Non-pigmented ciliary epithelial cell (primary cell): ENCODE data around the gene RCL1.
"Not testable (repeated sequence)": the region's sequence is repeated elsewhere in the genome, so short reads cannot be mapped to it uniquely, and the experiment has no call there.

Experiments
- DNase-seq: peaks from one replicate; pipeline ENCODE4 v3.0.0-alpha.2; 2010; ENCODE audit warnings: low read depth

Gene RCL1

GRCh38 chr9:4792572-4793458, at the start of gene RCL1:
RCL1 (plus strand) TSS chr9:4792944; CDS start chr9:4793092, 148 bp downstream.
- peak; percentile 69 for DNase-seq

- no peak for DNase-seq
Measured at GRCh38 chr9:4743131-4743875, 49.4 kb upstream of the RCL1 start.

- no peak for DNase-seq
Measured at GRCh38 chr9:4746278-4747030, 46.3 kb upstream of the RCL1 start.

GRCh38 chr9:4748612-4749011, 44.1 kb upstream of the RCL1 start:
- no peak for DNase-seq

GRCh38 chr9:4750023-4750673, 42.6 kb upstream of the RCL1 start:
- DNase-seq, result no peak

- DNase-seq, result not testable (repeated sequence)
Measured at GRCh38 chr9:4754530-4754929, 38.2 kb upstream of the RCL1 start.

- DNase-seq, result no peak
Measured at GRCh38 chr9:4755026-4755609, 37.6 kb upstream of the RCL1 start.

- DNase-seq, result no peak
Measured at GRCh38 chr9:4756420-4756819, 36.3 kb upstream of the RCL1 start.

GRCh38 chr9:4760122-4760521, 32.6 kb upstream of the RCL1 start:
- DNase-seq, result no peak

- peak; percentile 46 for DNase-seq
Measured at GRCh38 chr9:4762108-4762885, 30.4 kb upstream of the RCL1 start.

GRCh38 chr9:4762886-4763541, 29.7 kb upstream of the RCL1 start:
- no peak for DNase-seq

GRCh38 chr9:4764033-4764432, 28.7 kb upstream of the RCL1 start:
- DNase-seq, result no peak

- DNase-seq, result no peak
Measured at GRCh38 chr9:4768681-4769080, 24.1 kb upstream of the RCL1 start.

- DNase-seq, result no peak
Measured at GRCh38 chr9:4769321-4770080, 23.2 kb upstream of the RCL1 start.

- no peak for DNase-seq
Measured at GRCh38 chr9:4771788-4772187, 21.0 kb upstream of the RCL1 start.

- DNase-seq, result no peak
Measured at GRCh38 chr9:4774209-4774608, 18.5 kb upstream of the RCL1 start.

- not testable (repeated sequence) for DNase-seq
Measured at GRCh38 chr9:4774958-4775357, 17.8 kb upstream of the RCL1 start.

- DNase-seq, result no peak
Measured at GRCh38 chr9:4780651-4781050, 12.1 kb upstream of the RCL1 start.

GRCh38 chr9:4781408-4781807, 11.3 kb upstream of the RCL1 start:
- no peak for DNase-seq
